HG03025 (cell line): ENCODE results near the gene NRARP.

ENCODE experiments used
- ATAC-seq: cut with Tn5 transposase; IDR thresholded peaks from one replicate; pipeline ENCODE4 v1.9.1; 2021; ENCODE audit warnings: mild to moderate bottlenecking, moderate library complexity; ENCODE audit not compliant: unreplicated experiment, low FRiP score

NRARP gene

GRCh38 chr9:137300567-137301080 is 1.4 kb downstream of the NRARP start:
- no peak for ATAC-seq

DNA sequence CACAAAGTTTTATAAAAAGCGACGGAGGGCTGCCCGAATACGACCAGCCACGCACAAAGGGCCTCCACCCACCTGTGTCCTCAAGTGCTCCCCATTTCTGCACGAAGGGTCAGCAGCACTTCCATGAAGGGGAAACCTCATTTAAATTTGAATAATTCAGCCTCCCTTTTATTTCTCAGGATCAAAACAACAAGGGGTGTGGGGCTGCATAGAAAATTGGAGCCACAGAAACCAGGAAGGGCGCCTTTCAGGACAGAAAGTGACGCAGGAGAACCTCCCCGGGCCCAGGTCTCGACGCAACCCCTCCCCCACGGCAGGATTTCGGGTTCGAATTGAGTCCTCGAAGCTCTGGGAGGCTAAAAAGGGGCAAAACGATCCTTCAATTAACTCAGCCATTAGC is 2.1 kb downstream of the NRARP start:
- ATAC-seq, result no peak

DNA sequence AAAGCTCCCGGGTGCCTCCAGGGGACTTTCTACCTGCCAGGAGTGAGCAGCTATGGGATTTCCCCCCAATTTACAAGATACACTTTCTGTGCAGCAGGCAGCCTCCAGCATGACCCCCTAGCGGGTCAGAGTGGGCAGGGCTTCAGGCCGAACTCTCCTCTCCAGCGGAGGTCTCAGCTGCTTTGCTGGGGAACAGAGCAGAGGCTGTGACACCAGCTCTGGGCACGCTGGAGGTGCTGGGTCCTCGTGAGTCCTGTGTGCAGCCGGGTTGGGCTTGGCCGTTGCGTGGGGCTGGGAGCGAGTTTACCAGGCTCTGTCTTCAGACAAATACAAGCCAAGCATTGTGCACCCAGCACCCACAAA is 2.9 kb downstream of the NRARP start:
- ATAC-seq, result no peak

- ATAC-seq, result no peak
Observed at GRCh38 chr9:137298401-137299202, 3.5 kb downstream of the NRARP start.

DNA sequence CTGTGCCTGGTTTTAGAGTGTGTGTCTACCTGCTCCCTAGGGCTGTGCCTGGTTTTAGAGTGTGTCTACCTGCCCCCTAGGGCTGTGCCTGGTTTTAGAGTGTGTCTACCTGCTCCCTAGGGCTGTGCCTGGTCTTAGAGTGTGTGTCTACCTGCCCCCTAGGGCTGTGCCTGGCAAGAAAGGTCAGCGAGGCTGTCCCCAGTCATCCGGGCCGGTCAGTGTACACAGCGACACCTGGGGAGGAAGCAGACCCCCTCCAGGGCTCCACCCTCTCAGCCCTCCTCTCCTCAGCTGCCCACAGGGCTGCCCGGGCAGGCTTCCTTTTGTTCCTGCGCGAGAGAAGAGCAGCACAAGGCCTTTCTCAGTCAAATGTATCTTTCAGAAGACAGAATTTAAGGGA is 4.1 kb downstream of the NRARP start:
- no peak for ATAC-seq

GRCh38 chr9:137296670-137297664 is 5.1 kb downstream of the NRARP start:
- no peak for ATAC-seq

DNA sequence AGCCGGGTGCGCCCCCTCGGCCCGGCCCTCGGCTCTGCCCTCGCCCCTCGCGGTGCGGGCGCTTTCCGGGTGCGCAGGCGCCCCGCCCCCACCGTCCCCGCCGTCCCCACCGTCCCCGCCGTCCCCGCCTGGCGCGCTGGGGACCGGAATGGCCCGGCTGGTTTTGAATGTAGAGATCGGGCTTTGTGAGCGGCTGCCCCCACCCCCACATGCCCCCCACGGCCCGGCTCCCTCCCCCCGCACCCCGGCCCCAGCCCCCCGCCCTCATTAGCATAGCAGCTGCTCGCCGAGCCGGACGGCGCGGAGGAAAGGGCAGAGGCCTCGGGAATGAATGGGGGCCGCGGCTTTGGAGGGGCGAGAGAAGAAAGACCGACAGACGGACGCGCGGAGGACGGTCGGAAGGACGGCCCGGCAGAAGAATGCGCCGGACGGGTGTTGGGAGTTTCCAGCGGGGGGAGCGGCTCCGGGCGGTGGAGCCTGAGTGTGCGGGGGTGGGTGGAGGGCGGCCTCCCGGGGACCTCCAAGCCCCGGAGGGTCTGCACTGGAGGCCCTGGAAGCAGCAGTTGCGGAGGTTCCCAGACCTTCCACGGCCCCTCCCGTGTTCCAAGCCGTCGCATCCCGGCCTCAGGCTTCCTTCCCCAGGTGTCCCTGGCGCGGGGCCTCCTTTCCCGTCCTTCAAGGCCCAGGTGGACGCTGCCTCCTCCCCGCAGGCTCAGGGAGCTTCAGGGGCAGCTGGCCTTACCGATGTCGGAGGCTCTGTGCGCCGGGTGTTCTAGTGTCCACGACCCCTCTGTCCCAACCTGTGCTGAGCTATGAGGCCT is 6.0 kb downstream of the NRARP start:
- no peak for ATAC-seq

DNA sequence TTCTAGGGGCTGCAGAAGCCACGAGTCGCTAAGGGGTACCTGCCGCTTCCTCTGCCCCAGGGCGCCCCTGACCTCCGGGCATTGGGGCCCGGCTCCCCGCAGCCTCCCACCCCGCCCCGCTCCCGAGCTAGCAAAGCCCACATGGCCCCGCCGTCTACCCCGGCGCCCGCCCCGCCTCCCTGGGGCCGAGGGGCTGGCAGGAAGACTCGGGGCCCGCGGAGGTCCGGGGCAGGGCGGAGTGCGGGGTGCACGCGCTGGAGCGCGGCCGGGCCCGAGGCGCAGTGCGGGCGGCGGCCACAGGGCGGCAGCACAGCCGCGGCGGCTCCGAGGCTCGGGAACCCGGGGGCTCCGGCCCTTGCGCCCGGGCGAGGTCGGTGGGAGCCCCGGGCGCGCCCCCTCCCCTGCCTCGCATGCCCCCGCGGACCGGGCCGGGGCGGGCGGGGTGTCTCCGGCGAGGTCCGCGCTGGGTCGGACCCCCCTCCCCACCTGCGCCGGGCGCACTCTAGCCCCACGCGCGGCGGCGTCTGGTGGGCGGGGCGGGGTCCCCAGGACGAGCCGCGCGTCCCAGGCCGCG is 6.7 kb downstream of the NRARP start:
- no peak for ATAC-seq

DNA sequence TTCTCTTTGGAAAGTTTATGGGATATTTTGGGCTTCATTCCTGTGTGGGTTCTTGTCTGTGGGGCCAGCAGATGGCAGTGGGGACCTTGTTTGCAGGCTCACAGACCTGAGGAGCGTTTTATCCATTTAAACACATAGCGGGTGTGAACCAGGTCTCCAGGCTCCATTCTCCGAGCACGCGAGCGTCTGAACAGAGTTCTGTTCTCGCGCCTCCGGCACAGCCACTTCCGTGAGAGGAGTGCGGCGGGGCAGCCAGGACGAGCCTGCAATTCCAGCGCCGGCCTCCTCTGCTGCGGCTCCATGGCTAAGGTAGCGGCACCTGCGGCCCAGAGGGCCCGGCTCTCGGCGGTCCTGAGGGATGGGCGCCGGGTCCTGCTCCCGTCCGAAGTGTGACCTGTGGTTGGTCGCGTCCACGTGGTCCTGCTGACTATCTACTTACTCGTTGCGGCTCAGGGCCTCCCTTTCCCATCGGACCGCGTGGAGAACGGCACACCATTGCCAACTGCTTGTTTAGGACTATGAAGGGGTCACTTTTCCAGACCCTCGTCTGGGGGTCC is 7.3 kb downstream of the NRARP start:
- ATAC-seq, result no peak

GRCh38 chr9:137294091-137294680 is 7.9 kb downstream of the NRARP start:
- no peak for ATAC-seq

DNA sequence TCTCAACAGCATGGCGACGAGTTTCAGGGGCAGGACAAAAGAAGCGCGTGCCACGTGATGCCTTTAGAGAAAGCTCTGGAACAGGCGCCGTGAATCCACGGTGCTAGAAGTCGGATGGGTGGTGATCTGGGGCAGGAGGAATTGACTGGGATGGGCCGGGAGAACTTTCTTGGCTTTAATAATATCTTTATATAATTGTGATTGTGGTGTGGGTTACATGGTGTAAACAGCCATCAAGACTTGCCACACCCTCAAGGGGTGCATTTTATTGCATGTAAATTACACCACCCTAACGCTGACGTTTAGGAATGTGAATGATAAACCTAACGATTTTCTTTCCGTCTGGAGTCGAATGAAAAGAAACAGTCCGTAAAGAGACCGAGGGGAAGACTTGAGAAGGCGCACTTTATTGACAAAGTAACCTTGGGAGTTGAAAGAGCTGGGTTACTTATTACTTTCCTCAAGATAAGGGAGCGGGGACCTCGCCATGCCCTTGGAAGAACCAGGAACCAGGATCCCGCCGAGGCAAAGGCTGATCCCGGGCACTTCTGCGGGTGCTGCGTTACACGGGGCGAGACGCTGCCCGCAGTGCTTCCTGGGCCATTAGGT is 8.5 kb downstream of the NRARP start:
- ATAC-seq, result no peak

- ATAC-seq, result no peak
Observed at GRCh38 chr9:137293094-137293481, 9.0 kb downstream of the NRARP start.

DNA sequence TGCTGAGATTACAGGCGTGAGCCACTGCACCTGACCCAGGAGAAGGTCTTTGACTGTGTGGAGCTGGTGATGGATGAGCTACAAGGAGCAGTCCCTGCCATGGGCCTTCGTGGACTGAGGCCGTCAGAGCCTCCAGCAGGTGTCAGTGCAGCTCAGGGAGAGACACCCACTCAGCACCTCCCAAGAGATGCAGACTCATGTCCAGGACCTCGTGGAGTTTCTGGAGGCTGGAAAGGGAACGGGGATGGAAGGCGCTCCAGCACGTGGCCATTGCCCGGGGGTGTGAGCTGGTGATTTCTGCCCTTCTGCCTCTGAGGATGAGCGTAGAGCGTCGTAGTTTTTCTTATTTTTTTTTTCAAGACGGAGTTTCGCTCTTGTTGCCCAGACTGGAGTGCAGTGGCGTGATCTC is 15.1 kb downstream of the NRARP start:
- ATAC-seq, result no peak

GRCh38 chr9:137281345-137282116 is 20.5 kb downstream of the NRARP start:
- no peak for ATAC-seq

GRCh38 chr9:137280474-137281344 is 21.4 kb downstream of the NRARP start:
- no peak for ATAC-seq

DNA sequence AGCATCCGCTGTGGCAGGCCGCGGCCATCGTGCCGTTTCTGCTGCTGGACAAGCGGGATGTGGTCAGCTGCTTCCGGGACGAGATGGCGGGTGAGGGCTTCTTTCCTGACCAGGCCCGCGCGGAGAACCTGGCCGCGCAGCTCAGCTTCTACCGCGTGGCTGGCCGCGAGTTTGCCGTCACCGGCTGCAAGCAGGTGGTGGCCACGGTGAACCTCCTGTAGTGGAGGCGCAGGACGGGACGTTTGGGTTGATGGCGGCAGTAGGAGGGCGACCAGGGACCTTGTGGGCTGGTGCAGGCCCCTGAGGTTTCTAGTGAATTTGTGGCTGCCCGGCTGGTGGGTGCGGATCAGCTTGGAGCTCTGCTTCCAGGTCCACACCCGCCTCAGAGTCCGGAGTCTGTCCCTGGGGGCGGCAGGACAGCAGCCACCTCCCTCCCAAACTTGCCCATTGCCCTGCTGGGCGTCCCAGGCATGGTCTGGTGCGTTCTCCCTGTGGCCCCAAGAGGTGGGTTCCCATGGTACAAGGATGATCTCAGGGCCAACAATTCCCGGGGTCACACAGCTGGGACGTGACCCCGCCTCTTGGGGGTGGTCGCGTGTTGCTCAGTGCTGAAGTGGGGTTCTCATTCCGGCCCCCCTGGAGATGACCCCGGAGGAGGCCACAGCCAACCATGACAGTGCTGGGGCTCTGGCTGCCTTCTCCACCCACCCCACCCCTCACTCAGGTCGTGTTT is 22.2 kb downstream of the NRARP start:
- ATAC-seq, result no peak
